Fibroblast of mammary gland (primary cell): ENCODE measurements around the gene NAT16.
"Not testable (repeated sequence)": the region's sequence is repeated elsewhere in the genome, so short reads cannot be mapped to it uniquely, and the experiment has no call there.

ENCODE experiments used
- DNase-seq: peaks from one replicate; pipeline ENCODE4 v3.0.0-alpha.2; 2010; ENCODE audit warnings: low read depth
- H3K4me3 ChIP-seq: 2 replicates; pipeline ENCODE4 v1.5.1; 2011; ENCODE audit warnings: low read depth, mild to moderate bottlenecking, low read length, moderate library complexity; ENCODE audit not compliant: control insufficient read depth
- CTCF ChIP-seq: conservative IDR thresholded peaks from 2 replicates; pipeline ENCODE4 v1.5.1; 2011; ENCODE audit warnings: low read depth, low read length, inconsistent platforms; ENCODE audit not compliant: control insufficient read depth, insufficient read depth

The NAT16 gene

DNA sequence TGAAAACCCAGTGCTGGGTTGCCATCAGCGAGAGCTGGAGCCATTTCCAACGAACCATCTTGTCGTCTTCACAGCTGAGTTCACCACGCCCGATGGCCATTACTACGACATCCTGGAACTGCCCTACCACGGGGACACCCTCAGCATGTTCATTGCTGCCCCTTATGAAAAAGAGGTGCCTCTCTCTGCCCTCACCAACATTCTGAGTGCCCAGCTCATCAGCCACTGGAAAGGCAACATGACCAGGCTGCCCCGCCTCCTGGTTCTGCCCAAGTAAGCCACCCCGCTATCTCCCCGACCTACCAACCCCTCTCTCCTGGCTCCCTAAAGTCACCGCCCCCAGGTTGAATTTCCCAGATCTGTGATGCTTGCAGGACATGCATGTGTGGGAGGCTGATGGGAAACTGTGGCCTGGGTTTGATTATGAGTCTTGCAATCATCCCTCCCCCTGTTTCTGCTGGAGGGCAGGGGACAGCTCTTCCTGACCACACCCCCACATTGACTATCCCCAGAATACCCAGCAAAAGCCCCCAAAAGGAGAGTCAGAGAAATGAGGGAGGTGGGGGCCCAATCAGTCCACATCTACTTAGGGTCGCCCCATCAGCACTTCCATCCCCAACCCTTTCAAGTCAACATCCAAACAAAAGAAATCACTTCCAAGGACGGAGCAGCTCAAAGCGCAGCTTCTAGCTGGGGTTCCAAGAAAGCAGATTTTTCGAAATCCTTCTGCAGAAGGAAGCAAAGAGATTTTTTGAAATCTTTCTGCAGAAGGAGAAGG is 46.3 kb downstream of the NAT16 start:
- no peak for TF ChIP-seq CTCF
- DNase-seq = peak; percentile 78
- H3K4me3 ChIP-seq = no peak overlapping the region

DNA sequence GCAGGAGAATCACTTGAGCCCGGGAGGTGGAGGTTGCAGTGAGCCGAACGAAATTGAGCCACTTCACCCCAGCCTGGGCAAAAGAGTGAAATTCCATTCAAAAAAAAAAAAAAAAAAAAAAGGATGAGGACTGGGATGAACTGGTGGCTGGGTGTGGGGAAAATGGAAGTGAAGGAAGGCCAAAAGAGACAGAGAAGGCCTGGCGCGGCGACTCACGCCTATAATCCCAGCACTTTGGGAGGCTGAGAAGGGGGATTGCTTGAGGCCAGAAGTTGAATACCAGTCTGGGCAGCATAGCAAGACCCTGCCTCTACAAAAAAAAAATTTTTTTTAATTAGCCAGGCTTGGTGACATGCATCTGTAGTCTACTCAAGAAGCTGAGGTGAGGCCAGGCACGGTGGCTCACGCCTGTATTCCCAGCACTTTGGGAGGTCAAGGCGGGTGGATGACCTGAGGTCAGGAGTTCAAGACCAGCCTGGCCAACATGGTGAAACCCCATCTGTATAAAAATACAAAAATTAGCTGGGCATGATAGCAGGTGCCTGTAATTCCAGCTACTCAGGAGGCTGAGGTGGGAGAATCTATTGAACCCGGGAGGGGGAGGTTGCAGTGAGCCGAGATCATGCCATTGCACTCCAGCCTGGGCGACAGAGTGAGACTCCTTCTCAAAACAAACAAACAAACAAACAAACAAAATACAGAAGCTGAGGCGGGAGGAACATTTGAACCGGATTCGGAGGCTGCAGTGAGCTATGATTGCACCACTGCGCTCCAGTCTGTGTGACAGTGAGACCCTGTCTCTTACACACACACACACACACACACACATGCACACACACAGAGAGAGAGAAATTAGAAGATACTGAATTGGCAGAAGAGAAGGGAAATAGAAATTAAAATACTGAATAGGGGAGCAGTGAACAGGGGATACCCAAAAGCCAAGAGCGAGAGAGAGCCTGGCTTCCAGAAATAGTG is 47.2 kb downstream of the NAT16 start:
- DNase-seq, H3K4me3 ChIP-seq: not testable (repeated sequence)

DNA sequence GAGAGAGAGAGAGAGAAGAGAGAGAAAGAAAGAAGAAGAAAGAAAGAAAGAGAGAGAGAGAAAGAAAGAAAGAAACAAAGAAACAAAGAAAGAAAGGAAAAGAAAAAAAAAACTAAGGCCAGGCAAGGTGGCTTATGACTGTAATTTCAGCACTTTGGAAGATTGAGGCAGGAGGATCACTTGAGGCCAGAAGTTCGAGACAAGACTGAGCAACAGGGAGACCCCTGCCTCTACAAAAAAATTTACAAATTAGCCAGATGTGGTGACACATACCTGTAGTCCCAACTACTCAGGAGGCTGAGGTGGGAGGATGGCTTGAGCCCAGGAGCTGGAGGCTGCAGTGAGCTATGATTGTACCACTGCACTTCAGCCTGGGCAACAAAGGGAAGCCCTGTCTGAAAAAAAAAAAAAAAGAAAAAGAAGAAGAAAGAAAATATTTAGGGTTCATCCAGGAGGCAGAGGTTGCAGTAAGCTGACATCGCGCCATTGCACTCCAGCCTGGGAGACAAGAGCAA is 50.4 kb downstream of the NAT16 start:
- DNase-seq = no peak
- H3K4me3 ChIP-seq = peak overlapping the region; percentile 43
- no peak for TF ChIP-seq CTCF

GRCh38 chr7:101128040-101128834 is 51.9 kb downstream of the NAT16 start:
- DNase-seq = no peak
- TF ChIP-seq CTCF = no peak
- peak overlapping the region; percentile 99 for H3K4me3 ChIP-seq

DNA sequence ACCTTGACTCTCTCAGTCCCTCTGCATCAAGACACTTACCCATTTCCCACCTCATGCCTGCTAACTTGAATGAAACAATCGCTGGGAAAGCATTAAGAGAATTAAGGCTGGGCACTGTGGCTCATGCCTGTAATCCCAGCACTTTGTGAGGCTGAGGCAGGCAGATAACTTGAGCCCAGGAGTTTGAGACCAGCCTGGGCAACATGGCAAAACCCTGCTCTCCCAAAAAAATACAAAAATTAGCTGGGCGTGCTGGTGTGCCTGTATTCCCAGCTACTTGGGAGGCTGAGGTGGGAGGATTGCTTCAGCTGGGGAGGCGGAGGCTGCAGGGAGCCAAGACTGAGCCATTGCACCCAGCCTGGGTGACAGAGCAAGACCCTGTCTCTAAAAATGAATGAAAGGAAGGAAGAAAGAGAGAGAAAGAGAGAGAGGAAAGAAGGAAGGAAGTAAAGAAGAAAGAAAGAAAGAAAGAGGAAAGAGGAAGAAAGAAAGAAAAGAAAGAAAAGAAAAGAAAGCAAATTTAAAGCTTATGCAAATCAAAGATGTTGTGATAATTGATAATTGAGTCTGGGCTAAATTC is 52.5 kb downstream of the NAT16 start:
- peak overlapping the region; percentile 99 for H3K4me3 ChIP-seq
- no peak for TF ChIP-seq CTCF
- no peak for DNase-seq

GRCh38 chr7:101126651-101127459 is 53.2 kb downstream of the NAT16 start, which contains the start of gene SERPINE1:
Gene SERPINE1, plus strand, starts transcription at chr7:101127104. Its CDS starts 1,290 bp downstream, at chr7:101128394.
- peak; percentile 40 for TF ChIP-seq CTCF
- DNase-seq = peak; percentile 100
- peak within 1 kb of the TSS; percentile 99 for H3K4me3 ChIP-seq
